EH (cell line): Measurements from ENCODE around the gene TPK1.

Source experiments
- DNase-seq: peaks from one replicate; pipeline ENCODE4 v3.0.0-alpha.2; 2015; ENCODE audit warnings: low read depth

Gene TPK1

DNA sequence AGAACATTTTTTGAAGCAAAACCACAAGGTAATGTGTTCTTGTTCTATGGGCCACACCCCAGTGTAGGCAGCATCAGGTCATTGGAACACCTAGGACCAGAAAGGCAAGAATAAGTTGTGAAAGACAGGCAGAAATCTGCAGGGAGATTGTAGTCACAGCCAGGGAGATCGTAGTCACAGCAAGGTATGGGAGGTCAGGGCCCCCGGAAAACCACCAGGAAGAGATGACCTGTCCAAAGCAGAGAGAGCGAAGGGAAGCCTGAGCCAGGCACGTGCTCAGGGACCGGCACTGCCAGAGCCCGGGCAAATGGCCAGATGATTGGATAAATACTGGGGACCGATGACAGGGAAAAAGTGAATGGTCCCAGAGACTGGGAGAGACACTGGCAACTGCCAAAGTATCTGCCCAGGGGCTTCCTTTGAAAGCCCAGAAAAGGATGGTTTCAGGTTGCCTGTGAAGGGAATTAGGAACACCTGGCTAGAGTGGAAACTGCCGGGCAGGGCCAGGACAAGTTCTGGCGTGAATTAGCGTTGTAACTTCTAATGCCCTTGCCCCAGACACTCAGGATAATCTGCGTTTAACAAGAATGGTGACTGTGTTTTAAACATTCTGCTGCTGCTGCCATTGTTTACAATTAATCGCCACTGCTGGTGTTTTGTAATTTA, 428.5 kb downstream of the TPK1 start:
- DNase-seq = no peak

DNA sequence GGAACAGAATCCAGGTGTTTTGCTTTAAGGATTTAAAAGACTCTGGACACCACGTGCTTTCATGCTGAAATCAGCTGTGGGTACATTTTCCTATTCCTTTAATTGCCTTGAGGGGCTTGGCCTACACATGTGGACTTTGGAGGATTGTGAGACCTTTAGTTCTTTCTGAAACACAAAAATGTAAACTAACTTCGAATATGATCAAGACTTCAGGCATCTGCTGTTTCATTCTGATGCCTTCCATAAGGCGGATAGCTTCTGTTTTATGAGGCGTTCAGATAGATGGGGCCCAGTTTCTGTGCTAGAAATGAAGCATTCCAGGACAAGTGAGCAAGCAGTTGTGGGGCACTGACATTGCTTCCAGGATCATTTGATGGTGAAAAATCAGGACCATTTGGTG, 430.9 kb downstream of the TPK1 start:
- peak; percentile 57 for DNase-seq

GRCh38 chr7:144403649-144404061, 432.2 kb downstream of the TPK1 start, which contains the start of gene NOBOX:
Gene NOBOX (minus strand): TSS chr7:144403693.
- DNase-seq = no peak

DNA sequence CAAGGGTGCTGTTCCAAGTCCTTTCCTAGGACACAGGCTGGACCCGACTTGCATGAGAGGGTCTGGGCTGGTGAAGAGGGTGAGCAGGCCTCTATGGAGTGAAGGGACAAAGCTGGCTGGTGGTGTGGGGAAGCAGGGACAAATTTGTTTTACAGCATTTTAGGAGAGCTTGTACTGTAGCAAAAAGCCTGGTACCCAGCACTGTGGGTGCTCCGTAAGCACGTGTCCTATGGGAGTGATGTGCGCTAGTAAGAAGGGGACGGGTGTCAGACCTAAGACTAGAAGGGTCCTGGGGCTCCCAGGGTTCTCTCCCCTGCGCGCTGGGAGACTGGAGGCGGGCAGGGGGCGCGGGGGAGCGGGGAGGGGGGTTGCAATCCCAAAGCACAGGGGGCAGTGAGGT, 432.8 kb downstream of the TPK1 start:
- DNase-seq = no peak
